ENCODE results near the gene DPH7. TPM values are rescaled to one million over a fixed set of nuclear protein-coding genes. Genes with fewer than 3 reads are reported as not detected.
A peak's percentile ranks its signal among the peaks of the same experiment; 100 is the strongest.
"Not testable (repeated sequence)": the region's sequence is repeated elsewhere in the genome, so short reads cannot be mapped to it uniquely, and the experiment has no call there.

Gene DPH7
- total RNA-seq, 1 donor from 2014 or later: 12.6 TPM

- ATAC-seq: peak; percentile 28
These were observed 62.4 kb downstream of the DPH7 start for GRCh38 chr9:137516144-137516917.

- ATAC-seq: no peak
These were observed 63.4 kb downstream of the DPH7 start for GRCh38 chr9:137515338-137515724.

GRCh38 chr9:137514691-137515337 is 63.9 kb downstream of the DPH7 start:
- ATAC-seq: peak; percentile 25

GRCh38 chr9:137513801-137514570 is 64.7 kb downstream of the DPH7 start:
- ATAC-seq: peak; percentile 36

GRCh38 chr9:137513136-137513535 is 65.6 kb downstream of the DPH7 start:
- ATAC-seq: not testable (repeated sequence)

GRCh38 chr9:137511758-137512463 is 66.8 kb downstream of the DPH7 start:
- ATAC-seq: no peak

GRCh38 chr9:137511126-137511525 is 67.6 kb downstream of the DPH7 start:
- not testable (repeated sequence) for ATAC-seq

GRCh38 chr9:137509198-137509597 is 69.5 kb downstream of the DPH7 start:
- ATAC-seq: no peak

GRCh38 chr9:137506702-137507171 is 72.0 kb downstream of the DPH7 start:
- ATAC-seq: peak; percentile 15

- ATAC-seq: peak; percentile 72
These were observed 72.5 kb downstream of the DPH7 start for GRCh38 chr9:137506274-137506673.

- ATAC-seq: no peak
These were observed 73.1 kb downstream of the DPH7 start for GRCh38 chr9:137505421-137506140.

Other genes starting within 250 kb of the DPH7 start
- gene EXD3, start 155.8 kb downstream of the DPH7 start, total RNA-seq: 8.1 TPM
- 5.5 TPM for gene NOXA1, start 155.5 kb downstream of the DPH7 start, total RNA-seq
- gene ENTPD8, start 137.6 kb downstream of the DPH7 start, total RNA-seq: not detected
- 13.9 TPM for gene NSMF, start 119.6 kb downstream of the DPH7 start, total RNA-seq
- 1.0 TPM for gene PNPLA7, start 28.5 kb downstream of the DPH7 start, total RNA-seq
- gene MRPL41, start 27.0 kb downstream of the DPH7 start, total RNA-seq: 36.9 TPM
- 21.5 TPM for gene ZMYND19, start 11.6 kb upstream of the DPH7 start, total RNA-seq
- 49.7 TPM for gene ARRDC1, start 26.8 kb upstream of the DPH7 start, total RNA-seq
- gene EHMT1, start 40.1 kb upstream of the DPH7 start, total RNA-seq: 48.0 TPM